Nephron (organoid): Measurements from ENCODE around the gene FRMPD1.

ENCODE experiments used
- H3K27ac Mint-ChIP-seq, 3 experiments: 2 replicates each; pipeline ENCODE4 v1.8.0; 2020; ENCODE audit warnings: mixed read lengths in 3 of 3, mild to moderate bottlenecking in 2 of 3, moderate library complexity in 1 of 3
- H3K27me3 Mint-ChIP-seq: 2 replicates; pipeline ENCODE4 v1.8.0; 2021; ENCODE audit warnings: low read depth, mild to moderate bottlenecking, moderate library complexity, mixed read lengths
- H3K36me3 Mint-ChIP-seq: 2 replicates; pipeline ENCODE4 v1.8.0; 2020; ENCODE audit warnings: low read depth, mixed read lengths
- H3K4me1 Mint-ChIP-seq: 2 replicates; pipeline ENCODE4 v1.8.0; 2020; ENCODE audit warnings: mixed read lengths
- H3K4me3 Mint-ChIP-seq, 3 experiments: 2 replicates each; pipeline ENCODE4 v1.8.0; 2020; ENCODE audit warnings: mild to moderate bottlenecking in 3 of 3, mixed read lengths in 3 of 3, moderate library complexity in 2 of 3
- H3K9me3 Mint-ChIP-seq: 2 replicates; pipeline ENCODE4 v1.8.0; 2020; ENCODE audit warnings: mixed read lengths
- TF ChIP-seq, protein P1 (sequence below), 3 experiments: fragments of 200-600 bp; sonication (generic); IDR thresholded peaks; one replicate each; pipeline ENCODE4 v1.5.0; 2021; ENCODE audit warnings: antibody characterized with exemption in 3 of 3; ENCODE audit not compliant: unreplicated experiment in 3 of 3

Gene FRMPD1

DNA sequence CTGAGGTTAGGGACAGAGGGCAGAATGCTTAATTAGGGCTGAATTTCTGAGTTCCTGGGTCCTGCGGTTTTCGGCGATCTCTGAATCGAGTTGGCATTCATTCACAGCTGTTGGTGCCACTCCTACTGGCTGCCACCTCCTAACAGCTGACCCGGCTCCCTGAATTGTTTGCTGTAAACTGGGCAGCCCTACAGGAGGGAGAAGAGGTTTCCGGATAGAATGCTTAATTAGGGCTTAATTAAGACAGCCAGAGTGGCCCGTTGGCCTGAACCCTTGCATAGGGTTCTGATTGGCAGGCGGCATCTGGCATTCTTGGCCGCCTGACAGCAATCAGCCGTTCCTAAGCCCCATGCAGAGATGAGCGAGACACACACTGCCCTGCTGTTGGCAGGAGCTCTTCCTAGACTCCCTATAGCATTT lies 25.7 kb downstream of the FRMPD1 start:
- peaks cover 39% of the 10 kb centered on the region for H3K4me1 Mint-ChIP-seq
- H3K9me3 Mint-ChIP-seq = no peaks in the 10 kb centered on the region
- no peaks in the 10 kb centered on the region for H3K36me3 Mint-ChIP-seq
- peaks cover 19% of the 10 kb centered on the region for H3K27me3 Mint-ChIP-seq
- H3K4me3 Mint-ChIP-seq = peak overlapping the region in 1 of 3 experiments; percentile 13
- TF ChIP-seq, protein P1, sequence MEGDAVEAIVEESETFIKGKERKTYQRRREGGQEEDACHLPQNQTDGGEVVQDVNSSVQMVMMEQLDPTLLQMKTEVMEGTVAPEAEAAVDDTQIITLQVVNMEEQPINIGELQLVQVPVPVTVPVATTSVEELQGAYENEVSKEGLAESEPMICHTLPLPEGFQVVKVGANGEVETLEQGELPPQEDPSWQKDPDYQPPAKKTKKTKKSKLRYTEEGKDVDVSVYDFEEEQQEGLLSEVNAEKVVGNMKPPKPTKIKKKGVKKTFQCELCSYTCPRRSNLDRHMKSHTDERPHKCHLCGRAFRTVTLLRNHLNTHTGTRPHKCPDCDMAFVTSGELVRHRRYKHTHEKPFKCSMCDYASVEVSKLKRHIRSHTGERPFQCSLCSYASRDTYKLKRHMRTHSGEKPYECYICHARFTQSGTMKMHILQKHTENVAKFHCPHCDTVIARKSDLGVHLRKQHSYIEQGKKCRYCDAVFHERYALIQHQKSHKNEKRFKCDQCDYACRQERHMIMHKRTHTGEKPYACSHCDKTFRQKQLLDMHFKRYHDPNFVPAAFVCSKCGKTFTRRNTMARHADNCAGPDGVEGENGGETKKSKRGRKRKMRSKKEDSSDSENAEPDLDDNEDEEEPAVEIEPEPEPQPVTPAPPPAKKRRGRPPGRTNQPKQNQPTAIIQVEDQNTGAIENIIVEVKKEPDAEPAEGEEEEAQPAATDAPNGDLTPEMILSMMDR (IDR thresholded peaks at IDR 0.05; ENCODE audit: unreplicated experiment in 3 of 3) = no peak
- peak overlapping the region; percentile 22 to 65 (median 41) for H3K27ac Mint-ChIP-seq

DNA sequence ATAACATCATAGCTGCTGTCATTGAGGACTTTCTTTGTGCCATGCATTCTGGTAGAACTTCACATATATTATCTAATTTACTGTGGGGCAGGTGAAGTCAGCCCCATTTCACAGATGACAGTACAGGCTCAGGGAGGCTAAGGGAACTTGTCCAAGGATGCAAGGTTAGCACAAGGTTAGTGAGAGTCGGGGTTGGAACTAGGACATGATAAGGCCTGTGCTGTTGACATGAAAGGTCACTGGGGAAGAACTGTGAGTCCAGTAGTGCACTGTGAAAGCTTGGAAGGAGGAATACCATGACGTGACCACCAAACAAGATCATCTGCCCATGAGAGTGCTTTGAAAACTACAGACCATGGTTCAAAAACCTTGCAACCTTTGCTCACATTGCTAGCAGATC lies 26.7 kb downstream of the FRMPD1 start:
- TF ChIP-seq, protein P1 (IDR thresholded peaks at IDR 0.05; ENCODE audit: unreplicated experiment in 3 of 3) = no peak
- H3K36me3 Mint-ChIP-seq = no peaks in the 10 kb centered on the region
- peaks cover 18% of the 10 kb centered on the region for H3K27me3 Mint-ChIP-seq
- peaks cover 39% of the 10 kb centered on the region for H3K4me1 Mint-ChIP-seq
- H3K9me3 Mint-ChIP-seq = no peaks in the 10 kb centered on the region
- H3K4me3 Mint-ChIP-seq = no peak overlapping the region
- H3K27ac Mint-ChIP-seq = peak overlapping the region in 1 of 3 experiments; percentile 65

DNA sequence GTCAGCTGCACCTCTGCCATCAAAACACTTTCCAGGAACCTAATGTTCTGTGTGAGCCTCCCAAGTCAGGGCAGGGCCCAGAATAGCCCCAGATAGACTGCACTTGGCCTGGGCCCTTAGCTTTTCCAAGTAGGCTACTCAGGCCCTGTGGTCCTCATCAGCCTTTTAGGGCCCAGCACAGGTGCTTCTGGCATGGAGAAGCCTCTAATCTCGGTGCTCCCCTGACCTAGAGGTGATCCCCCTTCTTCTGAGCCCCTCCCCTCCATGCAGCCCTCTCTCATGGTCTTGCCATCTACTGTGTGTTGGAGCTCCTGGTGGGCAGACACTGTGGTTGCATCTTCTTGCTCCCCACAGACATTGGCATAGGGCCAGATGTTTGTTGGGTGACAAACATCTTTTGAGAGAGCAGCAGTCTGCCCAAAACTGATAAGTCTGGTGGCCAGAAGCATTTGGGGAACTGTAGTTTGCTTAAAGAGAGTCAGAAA lies 28.1 kb downstream of the FRMPD1 start:
- TF ChIP-seq, protein P1 (IDR thresholded peaks at IDR 0.05; ENCODE audit: unreplicated experiment in 3 of 3) = no peak
- Mint-ChIP-seq H3K27ac (no peak overlapping the region), H3K27me3 (peaks cover 22% of the 10 kb centered on the region), H3K4me3 (no peak overlapping the region), H3K4me1 (peaks cover 39% of the 10 kb centered on the region), H3K36me3 (no peaks in the 10 kb centered on the region), H3K9me3 (no peaks in the 10 kb centered on the region)

DNA sequence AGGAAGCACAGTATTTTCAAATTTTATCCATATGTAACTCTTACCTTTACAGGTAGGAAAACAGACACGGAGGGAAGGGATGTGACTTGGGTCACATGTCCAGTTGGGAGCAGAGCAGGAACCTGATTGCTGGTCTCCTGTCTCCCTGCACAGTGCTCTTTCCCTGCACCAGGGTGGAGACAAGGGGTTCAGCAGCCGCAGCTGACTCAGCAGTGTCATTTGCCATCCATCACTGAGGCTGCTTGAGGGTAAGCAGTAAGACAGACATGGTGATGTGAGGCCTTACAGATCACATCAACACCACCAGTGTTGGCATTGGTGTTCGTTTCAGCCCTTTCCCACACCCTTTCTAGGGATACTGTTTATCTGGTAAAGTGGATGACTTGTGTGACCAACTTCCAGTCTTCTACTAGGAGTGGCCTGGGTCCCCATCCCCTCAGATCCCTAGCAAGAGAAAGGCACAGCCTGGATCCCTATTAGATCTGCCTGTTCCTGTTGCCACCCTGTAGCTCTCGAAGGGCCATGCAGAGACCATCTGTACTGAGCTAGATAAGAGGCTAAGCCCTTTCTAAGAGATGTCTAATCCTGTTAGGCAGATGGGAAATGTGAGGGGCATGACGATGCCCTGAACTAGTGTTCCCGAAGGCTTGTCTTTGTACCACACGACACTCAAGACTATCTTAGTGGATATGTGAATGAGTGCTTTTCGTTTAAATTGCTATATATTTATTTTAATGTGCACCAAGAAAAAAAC lies 29.1 kb downstream of the FRMPD1 start:
- TF ChIP-seq, protein P1 (IDR thresholded peaks at IDR 0.05; ENCODE audit: unreplicated experiment in 3 of 3) = no peak
- Mint-ChIP-seq H3K4me3 (no peak overlapping the region), H3K27me3 (peaks cover 22% of the 10 kb centered on the region), H3K36me3 (no peaks in the 10 kb centered on the region), H3K27ac (no peak overlapping the region), H3K4me1 (peaks cover 31% of the 10 kb centered on the region), H3K9me3 (no peaks in the 10 kb centered on the region)

DNA sequence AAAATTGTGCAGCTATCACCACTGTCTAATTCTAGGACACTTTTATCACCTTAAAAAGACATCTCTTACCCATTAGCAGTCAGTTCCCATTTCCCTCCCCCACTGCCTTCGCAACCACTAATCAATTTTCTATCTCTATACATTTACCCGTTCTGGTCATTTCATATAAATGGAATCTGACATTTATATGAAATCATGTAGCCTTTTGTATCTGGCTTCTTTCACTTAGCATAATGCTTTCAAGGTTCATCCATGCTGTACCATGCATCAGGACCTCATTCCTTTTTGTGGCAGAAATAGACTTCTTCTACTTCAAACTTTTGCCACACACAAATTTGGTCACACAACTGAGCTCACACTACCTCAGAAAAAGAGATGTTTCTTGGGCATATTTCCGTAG lies 32.2 kb downstream of the FRMPD1 start:
- Mint-ChIP-seq H3K4me1 (peaks cover 5% of the 10 kb centered on the region), H3K4me3 (no peak overlapping the region), H3K27me3 (peaks cover 15% of the 10 kb centered on the region), H3K9me3 (no peaks in the 10 kb centered on the region), H3K27ac (no peak overlapping the region), H3K36me3 (no peaks in the 10 kb centered on the region)
- TF ChIP-seq, protein P1 (IDR thresholded peaks at IDR 0.05; ENCODE audit: unreplicated experiment in 3 of 3) = no peak
